NCI-H748 treated with DMSO at 0.1 percent for 48 hours (cell line): ENCODE results near the gene DGKB.

Experiments
- DNase-seq: peaks from one replicate; lab custom pipeline; 2025; lab: John Stamatoyannopoulos, UW

The DGKB gene

GRCh38 chr7:14821757-14822480, 80.6 kb downstream of the DGKB start:
- DNase-seq: no peak

DNA sequence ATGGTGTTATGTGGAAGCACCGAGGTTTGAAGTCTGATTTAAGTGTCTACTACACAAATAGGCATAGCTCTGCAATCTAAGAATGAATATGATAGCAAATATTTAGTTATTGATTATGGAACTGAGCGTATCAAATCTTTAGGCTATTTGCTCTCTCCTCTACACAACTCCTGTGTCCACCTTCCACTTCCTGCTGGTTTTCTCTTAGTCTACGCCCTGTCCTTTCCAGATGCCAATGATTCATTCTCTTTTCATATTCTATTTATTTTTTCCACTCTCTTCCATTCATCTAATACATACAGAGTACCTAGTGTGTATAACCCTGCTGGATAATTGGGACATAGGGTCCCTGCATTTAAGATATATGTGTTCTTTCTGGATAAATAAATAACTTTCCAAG, 83.7 kb downstream of the DGKB start:
- DNase-seq: no peak

GRCh38 chr7:14817829-14818614, 84.5 kb downstream of the DGKB start:
- no peak for DNase-seq

GRCh38 chr7:14807507-14807906, 95.0 kb downstream of the DGKB start:
- DNase-seq: no peak

DNA sequence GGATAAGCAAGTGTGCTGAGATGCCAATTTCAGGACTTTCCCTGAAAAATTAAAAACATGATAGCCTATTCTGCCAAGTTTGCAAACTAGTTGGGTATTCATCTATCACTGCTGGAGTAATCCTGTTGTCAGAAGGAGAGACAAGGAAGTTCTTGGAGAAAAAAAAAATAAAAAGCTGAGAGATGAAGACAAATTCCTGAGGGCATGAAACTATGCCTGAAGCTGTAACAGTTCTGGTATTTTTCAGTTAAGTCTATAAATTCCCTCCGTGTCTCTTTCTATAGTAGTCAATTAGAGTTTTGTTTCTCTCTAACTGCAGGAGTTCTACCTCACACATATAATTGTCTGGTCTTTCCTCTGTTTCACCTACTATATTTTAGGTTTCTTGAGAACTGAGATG, 95.7 kb downstream of the DGKB start:
- DNase-seq: no peak

- no peak for DNase-seq
Observed at GRCh38 chr7:14805105-14805719, 97.3 kb downstream of the DGKB start.

DNA sequence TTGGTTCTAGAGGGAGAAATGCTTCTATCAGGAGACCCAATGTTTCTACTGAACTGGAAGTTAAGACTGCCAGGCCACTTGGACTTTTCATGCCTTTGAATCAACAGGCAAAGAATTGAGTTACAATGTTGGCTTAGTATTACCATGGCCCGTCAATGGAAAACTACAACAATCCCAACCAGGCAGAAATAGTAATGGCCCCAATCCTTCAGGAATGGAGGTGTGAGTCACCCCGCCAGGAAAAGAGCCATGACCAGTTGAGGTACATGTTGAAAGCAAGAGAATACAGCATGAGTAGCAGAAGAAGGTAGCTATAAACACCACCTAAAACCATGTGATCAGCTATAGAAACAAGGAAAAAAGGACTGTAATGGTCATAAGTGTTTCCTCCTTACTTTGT, 101.9 kb downstream of the DGKB start:
- DNase-seq: no peak

- no peak for DNase-seq
Observed at GRCh38 chr7:14793151-14793550, 109.4 kb downstream of the DGKB start.

GRCh38 chr7:14787551-14787950, 115.0 kb downstream of the DGKB start:
- DNase-seq: no peak

DNA sequence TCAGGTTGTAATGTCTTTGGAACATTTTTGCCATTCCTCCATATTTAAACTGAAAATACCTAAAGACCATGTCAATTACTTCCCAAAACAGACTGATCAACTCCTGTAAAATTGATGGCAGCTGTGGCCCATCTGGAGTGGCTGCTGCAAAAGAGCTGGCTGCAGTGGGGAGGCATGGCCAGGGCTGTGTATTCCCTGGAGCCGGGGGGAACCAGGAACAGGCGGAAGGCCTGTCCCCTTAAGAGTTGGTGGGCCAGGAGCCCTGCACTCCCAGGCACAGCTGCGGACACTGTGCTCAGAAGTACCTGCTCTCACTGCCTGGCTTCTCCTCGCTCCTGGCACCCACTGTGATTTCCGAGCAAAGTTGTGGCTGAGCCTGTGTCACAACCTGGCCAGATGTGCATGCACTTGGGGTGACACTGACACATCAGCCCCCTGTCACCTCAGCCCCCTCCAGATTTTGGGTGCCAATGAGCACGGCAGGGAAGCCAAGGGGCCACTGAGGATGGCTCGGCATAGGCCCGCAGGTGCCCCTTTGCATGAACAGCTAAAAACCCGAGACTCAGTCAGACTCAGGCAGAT, 116.1 kb downstream of the DGKB start:
- DNase-seq: no peak

GRCh38 chr7:14777806-14778205, 124.7 kb downstream of the DGKB start:
- DNase-seq: no peak

DNA sequence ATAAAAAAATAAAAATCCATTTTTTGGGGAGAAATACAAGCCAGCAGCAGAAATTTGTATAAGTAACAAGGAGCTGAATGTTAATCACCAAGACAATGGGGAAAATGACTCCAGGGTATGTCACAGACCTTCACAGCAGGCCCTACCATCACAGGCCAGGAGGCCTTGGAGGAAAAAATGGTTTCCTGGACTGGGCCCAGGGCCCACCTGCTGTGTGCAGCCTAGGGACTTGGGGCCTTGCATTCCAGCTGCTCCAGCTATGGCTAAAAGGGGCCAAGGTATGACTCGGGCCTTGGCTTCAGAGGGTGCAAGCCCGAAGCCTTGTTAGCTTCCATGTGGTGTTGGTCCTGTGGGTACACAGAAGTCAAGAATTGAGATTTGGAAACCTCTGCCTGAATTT, 126.3 kb downstream of the DGKB start:
- no peak for DNase-seq

GRCh38 chr7:14773729-14774271, 128.8 kb downstream of the DGKB start:
- peak; percentile 89 for DNase-seq

- DNase-seq: no peak
Observed at GRCh38 chr7:14770614-14771013, 131.9 kb downstream of the DGKB start.

GRCh38 chr7:14769261-14769660, 133.3 kb downstream of the DGKB start:
- no peak for DNase-seq

GRCh38 chr7:14767716-14768425, 134.7 kb downstream of the DGKB start:
- DNase-seq: no peak

GRCh38 chr7:14766747-14767146, 135.8 kb downstream of the DGKB start:
- DNase-seq: no peak

DNA sequence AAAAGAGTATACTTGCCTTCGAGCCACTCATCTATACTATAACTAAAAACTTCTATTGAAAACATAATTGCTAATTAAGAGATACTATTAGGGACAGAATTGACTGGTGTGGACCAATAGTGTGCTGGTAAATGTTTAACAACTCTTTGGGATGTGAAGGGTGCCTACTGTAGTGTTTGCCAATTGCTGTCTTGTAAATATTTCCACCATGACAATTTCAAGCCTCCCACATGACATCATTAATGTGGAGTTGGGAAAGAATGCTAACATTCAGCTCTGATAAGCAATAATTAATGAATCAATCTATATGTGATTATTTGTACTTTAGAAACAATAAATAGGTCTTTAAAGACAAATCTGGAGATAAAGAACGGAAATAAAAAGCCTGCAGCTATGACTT, 136.8 kb downstream of the DGKB start:
- no peak for DNase-seq

GRCh38 chr7:14762561-14762960, 140.0 kb downstream of the DGKB start:
- DNase-seq: no peak

- DNase-seq: peak; percentile 97
Observed at GRCh38 chr7:14761510-14762296, 140.8 kb downstream of the DGKB start.
